Colonic mucosa (tissue), 4 donors: Measurements from ENCODE around the gene CRTC1. TPM values are rescaled to one million over a fixed set of nuclear protein-coding genes. Genes with fewer than 3 reads are reported as not detected.

ENCODE experiments used
- DNase-seq: peaks from one replicate; pipeline ENCODE4 v3.0.0-alpha.2; 2020
- H3K27ac ChIP-seq: fragments of 200-600 bp; one replicate; pipeline ENCODE4 v1.8.0; 2021
- H3K27me3 ChIP-seq: fragments of 200-600 bp; one replicate; pipeline ENCODE4 v1.8.0; 2021
- H3K36me3 ChIP-seq: fragments of 200-600 bp; one replicate; pipeline ENCODE4 v1.8.0; 2021
- H3K4me1 ChIP-seq: fragments of 200-600 bp; one replicate; pipeline ENCODE4 v1.8.0; 2021; ENCODE audit warnings: mild to moderate bottlenecking
- H3K4me3 ChIP-seq: fragments of 200-600 bp; one replicate; pipeline ENCODE4 v1.8.0; 2021
- H3K9ac ChIP-seq, 2 donors: one replicate each; pipeline ENCODE4 v1.7.0; 2013; ENCODE audit warnings: control low read depth in 2 of 2, low read depth in 2 of 2, low read length in 2 of 2
- H3K9me3 ChIP-seq: fragments of 200-600 bp; one replicate; pipeline ENCODE4 v1.8.0; 2021
- intact Hi-C: fragments of 100-400 bp; cut with DNase I; formaldehyde crosslinking; loops from one replicate; pipeline ENCODE4 v1.14.1; 2022
- total RNA-seq, 2 donors: library from RNA; stranded (reverse); fragmentation: NEBNext Ultra II Directional in 1 of 2; extraction: Animal tissue kit (Norgen Biotek cat#: 25700) in 1 of 2; gene quantifications; one replicate each; pipeline ENCODE4 v1.2.1, GENCODE V29; 2021
- TF ChIP-seq, protein P1 (sequence below): fragments of 200-600 bp; IDR thresholded peaks from one replicate; pipeline ENCODE4 v1.8.0; 2022; ENCODE audit warnings: antibody characterized with exemption, mild to moderate bottlenecking
- donor health status: healthy.
- donor health status: DM: no; HTN: no; CAD: no.
- donor health status: DM: no; HTN: no; CAD: no.

The CRTC1 gene
- total RNA-seq, 2 donors from 2014 or later = 7.6 to 10.3 TPM

DNA sequence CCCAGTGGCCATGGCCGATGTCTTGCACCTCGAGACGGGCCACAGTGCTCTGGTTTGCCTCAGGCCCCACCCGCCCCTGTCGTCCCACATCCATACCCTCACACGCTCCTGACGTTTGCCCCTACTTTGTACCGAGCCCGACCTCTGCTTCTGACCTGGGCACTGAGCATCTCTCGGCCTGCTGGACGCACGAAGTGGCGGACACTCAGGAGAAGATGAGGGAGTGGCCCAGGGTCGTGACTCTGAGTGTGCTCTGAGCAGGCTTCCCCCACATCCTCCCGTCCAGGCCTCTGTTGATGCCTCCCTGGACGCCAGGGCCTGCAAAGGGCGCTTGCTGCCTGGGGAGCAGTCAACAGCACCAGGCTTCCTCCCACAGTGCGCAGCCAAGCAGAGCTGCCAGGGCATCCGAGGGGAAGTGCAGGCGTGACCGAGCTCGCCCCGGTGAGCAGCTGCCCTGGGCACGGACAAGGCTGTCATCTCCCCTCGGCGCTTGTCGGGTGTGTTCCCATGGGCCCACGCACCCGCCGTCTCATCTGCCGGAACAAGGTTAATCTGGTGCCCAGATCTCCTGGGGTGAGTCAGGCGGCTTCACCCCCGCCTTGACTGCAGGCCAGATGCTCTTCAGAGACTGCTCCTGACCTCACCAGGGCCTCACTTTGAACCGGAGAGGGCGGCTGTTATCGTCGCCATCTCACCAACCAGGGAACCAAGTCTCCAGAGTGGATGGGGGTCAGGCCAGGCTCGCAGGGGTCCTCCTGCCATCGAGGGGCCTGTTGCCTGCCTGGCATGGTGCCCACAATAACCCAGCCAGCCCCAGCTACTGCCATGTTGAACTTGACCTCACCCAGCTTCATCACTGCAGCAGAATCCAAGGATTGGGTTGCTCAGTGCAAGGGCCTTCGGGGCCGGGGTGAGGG, 80.5 kb downstream of the CRTC1 start:
- peaks cover 6% of the 10 kb centered on the region for H3K4me1 ChIP-seq
- no peaks in the 10 kb centered on the region for H3K9me3 ChIP-seq
- intact Hi-C loops = no loop called here
- H3K27ac ChIP-seq = no peak overlapping the region
- no peaks in the 10 kb centered on the region for H3K36me3 ChIP-seq
- H3K9ac ChIP-seq = no peak overlapping the region
- no peaks in the 10 kb centered on the region for H3K27me3 ChIP-seq
- no peak for DNase-seq
- TF ChIP-seq, protein P1, sequence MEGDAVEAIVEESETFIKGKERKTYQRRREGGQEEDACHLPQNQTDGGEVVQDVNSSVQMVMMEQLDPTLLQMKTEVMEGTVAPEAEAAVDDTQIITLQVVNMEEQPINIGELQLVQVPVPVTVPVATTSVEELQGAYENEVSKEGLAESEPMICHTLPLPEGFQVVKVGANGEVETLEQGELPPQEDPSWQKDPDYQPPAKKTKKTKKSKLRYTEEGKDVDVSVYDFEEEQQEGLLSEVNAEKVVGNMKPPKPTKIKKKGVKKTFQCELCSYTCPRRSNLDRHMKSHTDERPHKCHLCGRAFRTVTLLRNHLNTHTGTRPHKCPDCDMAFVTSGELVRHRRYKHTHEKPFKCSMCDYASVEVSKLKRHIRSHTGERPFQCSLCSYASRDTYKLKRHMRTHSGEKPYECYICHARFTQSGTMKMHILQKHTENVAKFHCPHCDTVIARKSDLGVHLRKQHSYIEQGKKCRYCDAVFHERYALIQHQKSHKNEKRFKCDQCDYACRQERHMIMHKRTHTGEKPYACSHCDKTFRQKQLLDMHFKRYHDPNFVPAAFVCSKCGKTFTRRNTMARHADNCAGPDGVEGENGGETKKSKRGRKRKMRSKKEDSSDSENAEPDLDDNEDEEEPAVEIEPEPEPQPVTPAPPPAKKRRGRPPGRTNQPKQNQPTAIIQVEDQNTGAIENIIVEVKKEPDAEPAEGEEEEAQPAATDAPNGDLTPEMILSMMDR = no peak
- H3K4me3 ChIP-seq = no peak overlapping the region

GRCh38 chr19:18764591-18765051, 81.1 kb downstream of the CRTC1 start:
- H3K9me3 ChIP-seq = no peaks in the 10 kb centered on the region
- H3K36me3 ChIP-seq = no peaks in the 10 kb centered on the region
- TF ChIP-seq, protein P1 = no peak
- intact Hi-C loops = no loop called here
- H3K27me3 ChIP-seq = no peaks in the 10 kb centered on the region
- H3K4me3 ChIP-seq = no peak overlapping the region
- H3K4me1 ChIP-seq = peaks cover 6% of the 10 kb centered on the region
- no peak overlapping the region for H3K9ac ChIP-seq
- no peak for DNase-seq
- no peak overlapping the region for H3K27ac ChIP-seq

- Histone ChIP-seq H3K4me3 (no peak overlapping the region), H3K9ac (no peak overlapping the region), H3K36me3 (no peaks in the 10 kb centered on the region), H3K27ac (no peak overlapping the region), H3K9me3 (no peaks in the 10 kb centered on the region), H3K4me1 (peaks cover 6% of the 10 kb centered on the region), H3K27me3 (no peaks in the 10 kb centered on the region)
- intact Hi-C loops = no loop called here
- TF ChIP-seq, protein P1 = no peak
- peak; percentile 60 for DNase-seq
These were observed 81.7 kb downstream of the CRTC1 start for GRCh38 chr19:18765224-18765623.

- Histone ChIP-seq H3K4me1 (peaks cover 6% of the 10 kb centered on the region), H3K4me3 (no peak overlapping the region), H3K9me3 (no peaks in the 10 kb centered on the region), H3K9ac (no peak overlapping the region), H3K27me3 (no peaks in the 10 kb centered on the region), H3K27ac (no peak overlapping the region), H3K36me3 (no peaks in the 10 kb centered on the region)
- TF ChIP-seq, protein P1 = no peak
- intact Hi-C loops = no loop called here
- DNase-seq = no peak
These were observed 84.7 kb downstream of the CRTC1 start for GRCh38 chr19:18768046-18768771.

DNA sequence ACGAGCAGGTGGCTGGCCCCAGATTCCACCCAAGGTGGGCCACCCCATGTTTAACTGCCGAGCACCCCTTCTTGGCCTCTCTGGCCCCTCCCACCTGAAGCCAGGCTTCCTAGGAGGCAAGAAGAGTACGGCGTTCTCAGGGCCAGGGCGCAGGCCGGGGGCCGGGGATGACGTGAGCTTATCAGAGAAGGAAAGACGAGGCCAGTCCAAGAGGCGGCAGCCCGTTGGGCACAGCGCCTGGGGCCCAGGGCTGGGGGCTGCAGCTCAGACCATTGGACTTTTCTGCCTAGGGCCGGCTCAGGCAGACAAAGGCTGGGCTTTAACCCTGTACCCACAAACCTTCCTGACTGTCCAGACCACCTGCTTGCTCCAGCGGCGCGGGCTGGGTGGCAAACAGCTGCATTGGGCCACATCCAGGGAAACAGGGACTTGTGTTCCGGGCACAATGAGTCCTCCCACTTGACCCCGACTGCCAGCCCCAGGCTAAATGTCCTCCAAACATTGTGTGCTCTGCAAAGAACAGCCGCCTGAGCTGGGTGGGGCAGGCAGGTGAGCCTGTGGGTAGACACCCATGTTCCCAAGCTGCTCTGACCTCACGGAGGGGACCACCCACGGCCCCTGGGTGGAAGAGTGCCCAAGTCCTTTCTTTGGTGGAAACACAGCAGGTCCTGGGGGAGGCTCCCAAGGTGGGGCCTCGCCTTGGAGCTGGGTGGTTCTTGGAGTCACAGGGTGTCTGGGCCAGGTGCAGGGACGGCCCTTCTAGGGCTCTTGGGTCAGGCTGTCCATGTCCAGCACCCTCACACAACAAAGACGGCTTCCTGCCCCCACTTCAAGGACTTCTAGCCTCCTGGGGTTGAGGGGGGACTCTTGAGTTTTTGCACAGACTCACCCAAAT, 85.8 kb downstream of the CRTC1 start:
- TF ChIP-seq, protein P1 = no peak
- no peak overlapping the region for H3K27ac ChIP-seq
- no peaks in the 10 kb centered on the region for H3K9me3 ChIP-seq
- H3K4me3 ChIP-seq = no peak overlapping the region
- H3K4me1 ChIP-seq = peaks cover 6% of the 10 kb centered on the region
- no peak overlapping the region for H3K9ac ChIP-seq
- intact Hi-C loops = no loop called here
- no peak for DNase-seq
- no peaks in the 10 kb centered on the region for H3K27me3 ChIP-seq
- no peaks in the 10 kb centered on the region for H3K36me3 ChIP-seq
